ENCODE data around the gene TRIM24.

Gene TRIM24

GRCh38 chr7:138546829-138547228 is 86.8 kb downstream of the TRIM24 start:
- ChIA-PET POLR2A (no interaction called here), CTCF (no interaction called here)
- TF ChIP-seq, protein P1, sequence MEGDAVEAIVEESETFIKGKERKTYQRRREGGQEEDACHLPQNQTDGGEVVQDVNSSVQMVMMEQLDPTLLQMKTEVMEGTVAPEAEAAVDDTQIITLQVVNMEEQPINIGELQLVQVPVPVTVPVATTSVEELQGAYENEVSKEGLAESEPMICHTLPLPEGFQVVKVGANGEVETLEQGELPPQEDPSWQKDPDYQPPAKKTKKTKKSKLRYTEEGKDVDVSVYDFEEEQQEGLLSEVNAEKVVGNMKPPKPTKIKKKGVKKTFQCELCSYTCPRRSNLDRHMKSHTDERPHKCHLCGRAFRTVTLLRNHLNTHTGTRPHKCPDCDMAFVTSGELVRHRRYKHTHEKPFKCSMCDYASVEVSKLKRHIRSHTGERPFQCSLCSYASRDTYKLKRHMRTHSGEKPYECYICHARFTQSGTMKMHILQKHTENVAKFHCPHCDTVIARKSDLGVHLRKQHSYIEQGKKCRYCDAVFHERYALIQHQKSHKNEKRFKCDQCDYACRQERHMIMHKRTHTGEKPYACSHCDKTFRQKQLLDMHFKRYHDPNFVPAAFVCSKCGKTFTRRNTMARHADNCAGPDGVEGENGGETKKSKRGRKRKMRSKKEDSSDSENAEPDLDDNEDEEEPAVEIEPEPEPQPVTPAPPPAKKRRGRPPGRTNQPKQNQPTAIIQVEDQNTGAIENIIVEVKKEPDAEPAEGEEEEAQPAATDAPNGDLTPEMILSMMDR (IDR thresholded peaks at IDR 0.05; ENCODE audit: insufficient read depth, low read length, missing control alignments), result no peak
- no peak overlapping the region for H3K4me3 ChIP-seq (ENCODE audit: low read depth, low read length)
- DNase-seq (ENCODE audit: low read depth, low spot score), result no peak

DNA sequence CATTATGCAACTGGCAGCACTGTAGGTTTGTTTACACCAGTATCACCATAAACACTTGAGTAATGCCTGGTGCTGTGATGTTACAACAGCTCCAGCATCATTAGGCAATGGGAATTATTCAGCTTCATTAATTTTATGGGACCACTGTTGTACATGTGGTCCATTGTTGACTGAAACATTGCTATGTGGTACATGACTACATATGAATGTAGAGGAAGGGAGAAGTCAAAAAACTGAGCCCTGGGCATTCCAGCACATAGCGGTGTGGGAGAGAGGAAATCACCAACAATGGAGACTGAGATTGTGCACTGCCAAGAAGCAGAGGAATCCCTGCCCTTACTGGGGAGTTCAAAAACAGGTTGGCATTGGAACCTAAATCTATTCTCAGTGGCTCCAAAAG is 89.0 kb downstream of the TRIM24 start:
- POLR2A ChIA-PET, result no interaction called here
- H3K4me3 ChIP-seq (ENCODE audit: low read depth, low read length), result no peak overlapping the region
- CTCF ChIA-PET, result no interaction called here
- TF ChIP-seq, protein P1 (IDR thresholded peaks at IDR 0.05; ENCODE audit: insufficient read depth, low read length, missing control alignments), result no peak
- DNase-seq (ENCODE audit: low read depth, low spot score), result no peak

DNA sequence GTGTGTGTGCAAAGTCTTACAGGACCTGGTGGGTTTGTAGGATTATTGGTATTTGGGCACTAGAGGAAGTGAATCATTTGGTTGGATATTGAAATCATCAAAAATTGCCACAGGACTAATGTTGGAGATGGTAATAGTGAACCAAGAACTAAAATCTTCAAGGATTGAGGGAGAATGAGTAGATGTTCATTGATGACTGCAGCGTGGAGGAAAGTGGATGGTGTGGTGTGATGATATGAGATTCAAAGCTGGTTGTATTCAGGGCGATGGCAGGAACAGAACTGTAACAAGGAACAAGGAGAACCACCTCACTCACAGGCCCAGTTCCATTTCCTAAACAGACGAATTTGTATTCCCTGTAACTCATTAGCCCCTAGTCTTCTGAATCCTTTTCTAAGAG is 90.3 kb downstream of the TRIM24 start:
- CTCF ChIA-PET, result no interaction called here
- TF ChIP-seq, protein P1 (IDR thresholded peaks at IDR 0.05; ENCODE audit: insufficient read depth, low read length, missing control alignments), result no peak
- DNase-seq (ENCODE audit: low read depth, low spot score), result no peak
- POLR2A ChIA-PET, result no interaction called here
- no peak overlapping the region for H3K4me3 ChIP-seq (ENCODE audit: low read depth, low read length)

GRCh38 chr7:138551102-138551501 is 91.0 kb downstream of the TRIM24 start:
- CTCF ChIA-PET, result no interaction called here
- no peak for DNase-seq (ENCODE audit: low read depth, low spot score)
- H3K4me3 ChIP-seq (ENCODE audit: low read depth, low read length), result no peak overlapping the region
- POLR2A ChIA-PET, result no interaction called here
- TF ChIP-seq, protein P1 (IDR thresholded peaks at IDR 0.05; ENCODE audit: insufficient read depth, low read length, missing control alignments), result no peak

DNA sequence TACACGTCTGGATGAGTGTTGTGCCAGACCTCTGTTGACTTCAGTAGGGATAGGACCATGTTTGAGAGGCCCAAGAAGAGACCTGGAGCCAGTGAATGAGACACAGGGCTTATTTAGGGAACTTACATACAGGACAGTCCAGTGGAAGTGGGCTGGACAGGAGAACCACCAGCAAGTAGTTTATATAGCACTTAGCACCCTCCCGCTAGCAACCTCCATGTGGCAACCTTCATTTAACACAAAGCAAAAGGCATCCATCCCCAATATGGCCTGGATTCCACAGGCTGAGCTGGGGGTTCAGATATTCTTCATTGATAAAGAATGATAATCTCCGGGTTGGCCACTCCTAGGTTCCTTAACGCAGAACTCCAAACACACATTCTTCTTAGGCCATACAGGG is 93.7 kb downstream of the TRIM24 start:
- no peak for DNase-seq (ENCODE audit: low read depth, low spot score)
- no peak overlapping the region for H3K4me3 ChIP-seq (ENCODE audit: low read depth, low read length)
- ChIA-PET CTCF (no interaction called here), POLR2A (no interaction called here)
- TF ChIP-seq, protein P1 (IDR thresholded peaks at IDR 0.05; ENCODE audit: insufficient read depth, low read length, missing control alignments), result no peak

DNA sequence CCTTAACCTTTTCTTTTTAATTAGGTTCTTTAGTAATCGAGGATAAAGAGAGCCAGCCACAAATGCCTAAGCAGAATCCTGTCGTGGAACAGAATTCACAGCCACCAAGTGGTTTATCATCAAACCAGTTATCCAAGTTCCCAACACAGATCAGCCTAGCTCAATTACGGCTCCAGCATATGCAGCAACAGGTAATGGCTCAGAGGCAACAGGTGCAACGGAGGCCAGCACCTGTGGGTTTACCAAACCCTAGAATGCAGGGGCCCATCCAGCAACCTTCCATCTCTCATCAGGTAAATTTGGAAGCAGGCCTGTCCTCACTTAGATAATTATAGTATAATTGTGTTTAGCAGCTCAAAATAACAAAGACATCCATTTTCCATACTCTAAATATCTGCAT is 94.6 kb downstream of the TRIM24 start:
- TF ChIP-seq, protein P1 (IDR thresholded peaks at IDR 0.05; ENCODE audit: insufficient read depth, low read length, missing control alignments), result no peak
- no peak overlapping the region for H3K4me3 ChIP-seq (ENCODE audit: low read depth, low read length)
- ChIA-PET CTCF (no interaction called here), POLR2A (no interaction called here)
- DNase-seq (ENCODE audit: low read depth, low spot score), result no peak
